ENCODE data around the gene NLRX1.
"Not testable (repeated sequence)": the region's sequence is repeated elsewhere in the genome, so short reads cannot be mapped to it uniquely, and the experiment has no call there.

NLRX1 gene

GRCh38 chr11:119209186-119209585, 40.7 kb downstream of the NLRX1 start:
- FAIRE-seq: no peak

- FAIRE-seq: no peak
These were observed 41.5 kb downstream of the NLRX1 start for GRCh38 chr11:119210050-119210449.

GRCh38 chr11:119218141-119218878, 49.8 kb downstream of the NLRX1 start:
- no peak for FAIRE-seq

- FAIRE-seq: no peak
These were observed 53.8 kb downstream of the NLRX1 start for GRCh38 chr11:119222308-119222707.

- no peak for FAIRE-seq
These were observed 54.4 kb downstream of the NLRX1 start for GRCh38 chr11:119222891-119223290.

- no peak for FAIRE-seq
These were observed 55.3 kb downstream of the NLRX1 start for GRCh38 chr11:119223856-119224255.

- not testable (repeated sequence) for FAIRE-seq
These were observed 60.2 kb downstream of the NLRX1 start for GRCh38 chr11:119228535-119229287.

GRCh38 chr11:119229288-119229672, 60.8 kb downstream of the NLRX1 start:
- FAIRE-seq: no peak

- FAIRE-seq: no peak
These were observed 61.2 kb downstream of the NLRX1 start for GRCh38 chr11:119229741-119230140.
